GM12873 (cell line): ENCODE measurements around the gene CREB5.

Source experiments
- TF ChIP-seq, protein P1 (sequence below): IDR thresholded peaks from 2 replicates; pipeline ENCODE4 v1.5.1; 2012; ENCODE audit warnings: low read depth, mild to moderate bottlenecking, moderate library complexity, low read length, control low read depth; ENCODE audit not compliant: insufficient read depth; ENCODE audit errors: missing control alignments

The CREB5 gene

DNA sequence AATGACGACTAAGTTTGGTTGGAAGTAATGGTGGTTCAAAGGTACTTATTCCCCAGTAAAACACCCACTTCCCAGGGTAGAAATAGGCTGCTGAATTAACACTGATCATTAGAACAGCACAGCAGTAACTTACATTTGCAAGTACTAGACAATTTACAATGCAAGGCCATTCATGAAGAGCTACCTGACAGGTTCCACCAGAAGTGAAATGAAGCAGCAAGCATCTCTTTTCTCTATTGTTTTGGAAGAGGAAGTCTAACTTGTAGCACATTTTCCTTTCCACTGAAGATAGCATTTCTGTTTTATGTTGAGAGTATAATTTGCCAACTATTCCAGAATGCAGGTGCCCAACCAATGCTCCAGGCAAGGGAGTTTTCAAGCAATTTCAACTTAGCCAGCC lies 145.9 kb downstream of the CREB5 start:
- TF ChIP-seq, protein P1, sequence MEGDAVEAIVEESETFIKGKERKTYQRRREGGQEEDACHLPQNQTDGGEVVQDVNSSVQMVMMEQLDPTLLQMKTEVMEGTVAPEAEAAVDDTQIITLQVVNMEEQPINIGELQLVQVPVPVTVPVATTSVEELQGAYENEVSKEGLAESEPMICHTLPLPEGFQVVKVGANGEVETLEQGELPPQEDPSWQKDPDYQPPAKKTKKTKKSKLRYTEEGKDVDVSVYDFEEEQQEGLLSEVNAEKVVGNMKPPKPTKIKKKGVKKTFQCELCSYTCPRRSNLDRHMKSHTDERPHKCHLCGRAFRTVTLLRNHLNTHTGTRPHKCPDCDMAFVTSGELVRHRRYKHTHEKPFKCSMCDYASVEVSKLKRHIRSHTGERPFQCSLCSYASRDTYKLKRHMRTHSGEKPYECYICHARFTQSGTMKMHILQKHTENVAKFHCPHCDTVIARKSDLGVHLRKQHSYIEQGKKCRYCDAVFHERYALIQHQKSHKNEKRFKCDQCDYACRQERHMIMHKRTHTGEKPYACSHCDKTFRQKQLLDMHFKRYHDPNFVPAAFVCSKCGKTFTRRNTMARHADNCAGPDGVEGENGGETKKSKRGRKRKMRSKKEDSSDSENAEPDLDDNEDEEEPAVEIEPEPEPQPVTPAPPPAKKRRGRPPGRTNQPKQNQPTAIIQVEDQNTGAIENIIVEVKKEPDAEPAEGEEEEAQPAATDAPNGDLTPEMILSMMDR = no peak

GRCh38 chr7:28560767-28561166 lies 148.4 kb downstream of the CREB5 start:
- TF ChIP-seq, protein P1 = no peak

- TF ChIP-seq, protein P1 = no peak
These were observed 151.7 kb downstream of the CREB5 start for GRCh38 chr7:28564033-28564432.

DNA sequence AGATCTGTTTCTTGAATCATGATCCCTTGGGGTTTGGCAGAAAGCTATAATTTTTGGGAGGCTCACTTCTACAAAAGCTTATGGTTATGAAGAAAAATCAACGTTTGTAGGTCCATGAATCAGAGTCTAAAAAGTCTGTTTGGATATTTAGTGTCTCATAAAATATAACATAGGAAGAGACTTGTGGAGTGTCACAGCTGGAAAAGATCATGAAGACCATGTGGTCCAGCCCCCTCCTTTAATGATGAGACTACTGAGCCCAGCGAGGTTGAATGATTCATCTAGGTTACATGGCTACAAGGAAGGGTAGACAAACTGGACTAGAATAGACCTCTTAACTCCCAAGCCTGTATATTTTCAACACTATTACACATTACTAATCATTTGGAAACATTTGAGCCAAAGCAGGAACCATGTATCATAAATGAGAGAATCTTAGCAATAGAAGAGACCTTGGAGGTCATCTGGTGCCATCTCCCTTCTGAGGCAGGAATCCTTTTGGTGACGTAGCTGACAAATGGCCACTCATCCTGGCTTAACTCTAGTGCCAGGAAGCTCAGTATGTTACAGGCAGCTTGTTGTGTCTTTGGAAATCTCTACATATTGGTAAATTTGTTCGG lies 152.5 kb downstream of the CREB5 start:
- TF ChIP-seq, protein P1 = no peak

- TF ChIP-seq, protein P1 = no peak
These were observed 153.7 kb downstream of the CREB5 start for GRCh38 chr7:28565980-28566379.

- TF ChIP-seq, protein P1 = no peak
These were observed 158.0 kb downstream of the CREB5 start for GRCh38 chr7:28570113-28570969.

- TF ChIP-seq, protein P1 = no peak
These were observed 158.6 kb downstream of the CREB5 start for GRCh38 chr7:28570970-28571288.
